Right lobe of liver (tissue), 4 donors: Measurements from ENCODE around the gene SNAI1.

Experiments
- POLR2A ChIP-seq: fragments of 450-650 bp; IDR thresholded peaks from one replicate; pipeline ENCODE4 v1.6.1; 2017; ENCODE audit warnings: antibody characterized with exemption, mild to moderate bottlenecking
- TF ChIP-seq, protein P1 (sequence below), 4 donors: fragments of 200-600 bp in 3 of 4; fragments of 450-650 bp in 1 of 4; IDR thresholded peaks; one replicate each; pipeline versions ENCODE4 v1.5.1 to v1.8.0; 2016 to 2022; ENCODE audit warnings: antibody characterized with exemption in 4 of 4, mild to moderate bottlenecking in 2 of 4
- donor health status: DM: no; HTN: no; CAD: no.
- donor health status: DM: no; HTN: no; CAD: no.
- donor health status: DM: no; HTN: yes; CAD: no.

DNA sequence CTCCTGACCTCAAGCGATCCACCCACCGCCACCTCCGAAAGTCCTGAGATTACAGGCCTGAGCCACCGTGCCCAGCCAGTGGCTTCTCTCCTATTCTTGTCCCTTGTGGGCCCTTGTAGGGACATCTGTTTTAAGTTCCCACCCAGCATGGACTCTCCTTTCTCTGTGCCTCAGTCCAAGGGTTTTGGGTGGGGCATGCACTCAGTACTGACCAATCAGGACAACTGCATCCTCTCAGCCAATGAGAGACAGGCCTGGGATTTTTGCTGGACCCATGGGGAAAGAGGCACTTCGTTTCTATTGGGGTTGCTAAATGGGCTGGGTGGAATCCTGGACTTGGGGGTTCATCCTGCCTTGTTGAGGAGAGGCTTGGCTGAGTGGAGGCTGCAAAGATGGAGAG lies 34.4 kb downstream of the SNAI1 start:
- no peak for TF ChIP-seq POLR2A
- TF ChIP-seq, protein P1, sequence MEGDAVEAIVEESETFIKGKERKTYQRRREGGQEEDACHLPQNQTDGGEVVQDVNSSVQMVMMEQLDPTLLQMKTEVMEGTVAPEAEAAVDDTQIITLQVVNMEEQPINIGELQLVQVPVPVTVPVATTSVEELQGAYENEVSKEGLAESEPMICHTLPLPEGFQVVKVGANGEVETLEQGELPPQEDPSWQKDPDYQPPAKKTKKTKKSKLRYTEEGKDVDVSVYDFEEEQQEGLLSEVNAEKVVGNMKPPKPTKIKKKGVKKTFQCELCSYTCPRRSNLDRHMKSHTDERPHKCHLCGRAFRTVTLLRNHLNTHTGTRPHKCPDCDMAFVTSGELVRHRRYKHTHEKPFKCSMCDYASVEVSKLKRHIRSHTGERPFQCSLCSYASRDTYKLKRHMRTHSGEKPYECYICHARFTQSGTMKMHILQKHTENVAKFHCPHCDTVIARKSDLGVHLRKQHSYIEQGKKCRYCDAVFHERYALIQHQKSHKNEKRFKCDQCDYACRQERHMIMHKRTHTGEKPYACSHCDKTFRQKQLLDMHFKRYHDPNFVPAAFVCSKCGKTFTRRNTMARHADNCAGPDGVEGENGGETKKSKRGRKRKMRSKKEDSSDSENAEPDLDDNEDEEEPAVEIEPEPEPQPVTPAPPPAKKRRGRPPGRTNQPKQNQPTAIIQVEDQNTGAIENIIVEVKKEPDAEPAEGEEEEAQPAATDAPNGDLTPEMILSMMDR (IDR thresholded peaks at IDR 0.05): no peak
